ENCODE measurements around the gene SEC23A.
"Not testable (repeated sequence)": the region's sequence is repeated elsewhere in the genome, so short reads cannot be mapped to it uniquely, and the experiment has no call there.

SEC23A gene

GRCh38 chr14:39102969-39103957 lies at the start of gene SEC23A:
SEC23A (minus strand) TSS chr14:39103235; CDS start chr14:39096118, 7,117 bp downstream.
- DNase-seq, result peak; percentile 62

- DNase-seq, result no peak
Observed at GRCh38 chr14:39145266-39145966, 42.4 kb upstream of the SEC23A start.

- DNase-seq, result not testable (repeated sequence)
Observed at GRCh38 chr14:39143226-39143625, 40.2 kb upstream of the SEC23A start.

- not testable (repeated sequence) for DNase-seq
Observed at GRCh38 chr14:39141623-39142022, 38.6 kb upstream of the SEC23A start.

GRCh38 chr14:39140170-39140569 lies 37.1 kb upstream of the SEC23A start:
- DNase-seq, result no peak

- DNase-seq, result no peak
Observed at GRCh38 chr14:39138440-39138839, 35.4 kb upstream of the SEC23A start.

- DNase-seq, result not testable (repeated sequence)
Observed at GRCh38 chr14:39137835-39138234, 34.8 kb upstream of the SEC23A start.

- DNase-seq, result no peak
Observed at GRCh38 chr14:39122330-39123138, 19.5 kb upstream of the SEC23A start.

- DNase-seq, result peak; percentile 97
Observed at GRCh38 chr14:39114073-39114838, 11.2 kb upstream of the SEC23A start, which contains the start of gene GEMIN2. GEMIN2 (plus strand) TSS chr14:39114323; CDS start chr14:39114339, 16 bp downstream.

- no peak for DNase-seq
Observed at GRCh38 chr14:39113685-39114072, 10.6 kb upstream of the SEC23A start.

- DNase-seq, result no peak
Observed at GRCh38 chr14:39109893-39110715, 7.1 kb upstream of the SEC23A start.

- DNase-seq, result no peak
Observed at GRCh38 chr14:39108791-39109190, 5.8 kb upstream of the SEC23A start.

GRCh38 chr14:39107591-39107996 lies 4.6 kb upstream of the SEC23A start:
- DNase-seq, result peak; percentile 42

GRCh38 chr14:39104078-39104801 lies 1.2 kb upstream of the SEC23A start:
- DNase-seq, result not testable (repeated sequence)

GRCh38 chr14:39102265-39102968 lies 618 bp downstream of the SEC23A start:
- DNase-seq, result no peak

- no peak for DNase-seq
Observed at GRCh38 chr14:39099748-39100147, 3.3 kb downstream of the SEC23A start.

GRCh38 chr14:39099215-39099614 lies 3.8 kb downstream of the SEC23A start:
- not testable (repeated sequence) for DNase-seq

- DNase-seq, result no peak
Observed at GRCh38 chr14:39097159-39097558, 5.9 kb downstream of the SEC23A start.

GRCh38 chr14:39094515-39094914 lies 8.5 kb downstream of the SEC23A start:
- DNase-seq, result no peak

- no peak for DNase-seq
Observed at GRCh38 chr14:39091716-39092115, 11.3 kb downstream of the SEC23A start.
